SK-N-MC (cell line): ENCODE results near the gene METTL22.

Source experiments
- DNase-seq: peaks from one replicate; pipeline ENCODE4 v3.0.0-alpha.2; 2011; ENCODE audit warnings: low read depth, low spot score
- H3K27ac ChIP-seq: fragments of 200-600 bp; sonication (generic); 2 replicates; pipeline ENCODE4 v1.5.1; 2016; ENCODE audit warnings: mixed run types
- H3K36me3 ChIP-seq: fragments of 200-600 bp; sonication (generic); 2 replicates; pipeline ENCODE4 v1.6.1; 2017; ENCODE audit warnings: antibody characterized with exemption, low read length, mixed read lengths; ENCODE audit not compliant: insufficient read depth
- H3K4me3 ChIP-seq: fragments of 200-600 bp; sonication (generic); 2 replicates; pipeline ENCODE4 v1.5.1; 2016
- H3K9ac ChIP-seq: fragments of 200-600 bp; sonication (generic); 2 replicates; pipeline ENCODE4 v1.8.0; 2017; ENCODE audit warnings: mixed run types, mixed read lengths; ENCODE audit not compliant: insufficient read length
- H3K9me3 ChIP-seq: fragments of 200-600 bp; sonication (generic); 2 replicates; pipeline ENCODE4 v1.6.1; 2017; ENCODE audit warnings: low read depth, mild to moderate bottlenecking, antibody characterized with exemption, low read length, moderate library complexity, mixed read lengths
- EZH2 ChIP-seq: fragments of 200-600 bp; sonication (generic); IDR thresholded peaks from one replicate; pipeline ENCODE4 v1.6.1; 2017; ENCODE audit warnings: antibody characterized with exemption
- FOXP2 ChIP-seq: optimal IDR thresholded peaks from 2 replicates; pipeline ENCODE3; 2011; ENCODE audit warnings: mild to moderate bottlenecking, moderate library complexity; ENCODE audit not compliant: insufficient read depth; ENCODE audit errors: extremely low read length, control extremely low read depth
- POLR2AphosphoS5 ChIP-seq: IDR thresholded peaks from 2 replicates; pipeline ENCODE4 v1.6.1; 2012; ENCODE audit warnings: mild to moderate bottlenecking, low read depth, low read length, borderline replicate concordance

Gene METTL22

DNA sequence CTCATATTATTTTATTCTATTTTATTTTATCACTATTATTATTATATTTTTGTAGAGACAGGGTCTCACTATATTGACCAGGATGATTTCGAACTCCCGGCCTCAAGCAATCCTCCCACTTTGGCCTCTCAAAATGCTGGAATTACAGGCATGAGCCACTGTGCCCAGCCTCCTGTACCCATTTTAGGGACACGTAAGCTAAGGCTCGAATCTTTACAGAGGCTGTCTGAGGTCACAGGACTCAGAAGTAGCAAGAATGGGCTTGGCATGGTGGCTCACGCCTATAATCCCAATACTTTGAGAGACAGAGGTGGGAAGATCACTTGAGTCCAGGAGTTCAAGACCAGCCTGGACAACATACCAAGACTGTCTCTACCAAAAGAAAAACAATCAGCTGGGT is 40.2 kb downstream of the METTL22 start:
- Histone ChIP-seq H3K27ac (no peak overlapping the region), H3K9me3 (no peaks in the 10 kb centered on the region), H3K9ac (no peak overlapping the region), H3K4me3 (no peak overlapping the region), H3K36me3 (no peaks in the 10 kb centered on the region)
- TF ChIP-seq FOXP2 (no peak), POLR2AphosphoS5 (no peak)
- DNase-seq, result no peak

DNA sequence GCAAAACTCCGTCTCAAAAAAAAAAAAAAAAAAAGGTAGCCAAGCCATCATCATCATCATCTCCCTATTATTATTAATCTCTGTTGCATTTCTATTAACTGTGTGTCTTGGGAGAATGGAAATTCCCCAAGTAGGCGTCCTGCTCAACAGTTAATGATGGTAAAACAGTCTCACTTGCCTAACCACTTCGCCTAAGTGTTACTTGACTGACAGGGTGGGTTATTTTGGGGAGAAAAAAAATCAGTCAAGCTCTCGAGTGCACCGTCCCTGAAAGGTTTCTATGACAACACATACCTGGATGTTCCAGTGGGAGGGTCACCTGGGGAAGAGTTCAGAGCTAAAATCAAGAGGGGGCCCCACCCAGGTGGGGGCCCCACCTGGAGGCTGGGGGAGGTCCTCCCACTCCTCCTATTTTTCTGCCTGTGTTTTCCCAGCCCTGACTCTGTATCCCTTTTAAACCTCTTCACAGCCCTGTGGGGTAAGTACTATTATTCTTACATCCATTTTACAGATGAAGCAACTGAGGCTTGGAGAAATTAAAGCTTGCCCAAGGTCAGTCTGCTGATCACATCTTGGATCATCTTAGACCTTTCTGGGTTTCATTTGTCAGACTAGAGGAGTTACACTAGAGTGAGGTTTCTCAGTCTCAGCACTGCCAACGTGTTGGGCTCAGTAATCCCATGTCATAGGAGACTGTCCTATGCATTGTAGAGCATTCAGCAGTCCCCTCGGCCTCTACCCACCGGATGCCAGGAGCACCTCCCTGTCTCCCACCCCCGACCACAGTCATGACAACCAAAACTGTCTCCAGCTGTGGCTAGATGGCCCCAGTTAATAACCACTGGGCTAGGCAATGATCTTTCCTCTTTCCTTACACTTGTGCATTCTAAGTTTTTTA is 41.9 kb downstream of the METTL22 start:
- no peak for DNase-seq
- Histone ChIP-seq H3K27ac (no peak overlapping the region), H3K36me3 (no peaks in the 10 kb centered on the region), H3K4me3 (no peak overlapping the region), H3K9ac (no peak overlapping the region), H3K9me3 (no peaks in the 10 kb centered on the region)
- TF ChIP-seq POLR2AphosphoS5 (no peak), FOXP2 (no peak), EZH2 (no peak)

DNA sequence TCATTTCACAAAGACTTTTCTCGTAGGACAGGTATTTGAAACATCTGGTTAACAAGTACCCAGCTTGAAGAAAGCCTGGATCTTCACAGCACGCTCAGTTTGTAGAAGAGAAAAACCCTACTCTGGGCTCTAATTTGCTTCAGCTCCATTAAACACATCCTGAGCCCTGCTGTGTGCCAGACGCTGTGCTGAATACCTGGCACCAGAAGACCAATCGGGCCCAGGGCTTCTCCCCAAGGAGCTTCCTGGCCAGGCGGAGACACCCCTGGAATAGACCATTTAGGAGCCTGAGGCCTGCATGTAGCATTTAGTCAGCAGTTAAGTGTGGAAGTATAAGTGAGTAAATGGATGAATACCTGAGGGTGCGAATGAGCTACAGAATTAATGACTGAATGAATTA is 44.0 kb downstream of the METTL22 start:
- no peak overlapping the region for H3K4me3 ChIP-seq

DNA sequence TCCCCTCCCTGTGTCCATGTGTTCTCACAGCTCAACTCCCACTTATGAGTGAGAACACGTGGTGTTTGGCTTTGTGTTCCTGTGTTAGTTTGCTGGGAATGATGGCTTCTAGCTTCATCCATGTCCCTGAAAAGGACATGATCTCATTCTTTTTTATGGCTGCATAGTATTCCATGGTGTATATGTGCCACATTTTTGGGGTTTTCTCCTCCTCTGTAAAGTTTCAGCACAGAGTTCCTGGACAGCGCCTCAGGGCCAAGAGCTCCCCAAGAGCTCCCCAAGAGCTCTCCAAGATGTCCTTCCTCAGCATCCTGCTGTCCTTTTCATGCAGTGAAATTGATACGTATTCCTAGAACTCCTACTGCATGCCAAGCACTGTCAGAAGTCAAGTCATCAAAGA is 46.0 kb downstream of the METTL22 start:
- no peak for TF ChIP-seq EZH2
- TF ChIP-seq FOXP2, result no peak
- TF ChIP-seq POLR2AphosphoS5, result no peak
- no peaks in the 10 kb centered on the region for H3K36me3 ChIP-seq
- no peak for DNase-seq

More for the DNA sequence above, 44.0 kb downstream of the METTL22 start:
- no peaks in the 10 kb centered on the region for H3K9me3 ChIP-seq
- TF ChIP-seq POLR2AphosphoS5, result no peak
- no peak for TF ChIP-seq EZH2
- TF ChIP-seq FOXP2, result no peak
- no peak overlapping the region for H3K9ac ChIP-seq
- DNase-seq, result no peak
- H3K27ac ChIP-seq, result no peak overlapping the region
- H3K36me3 ChIP-seq, result no peaks in the 10 kb centered on the region

DNA sequence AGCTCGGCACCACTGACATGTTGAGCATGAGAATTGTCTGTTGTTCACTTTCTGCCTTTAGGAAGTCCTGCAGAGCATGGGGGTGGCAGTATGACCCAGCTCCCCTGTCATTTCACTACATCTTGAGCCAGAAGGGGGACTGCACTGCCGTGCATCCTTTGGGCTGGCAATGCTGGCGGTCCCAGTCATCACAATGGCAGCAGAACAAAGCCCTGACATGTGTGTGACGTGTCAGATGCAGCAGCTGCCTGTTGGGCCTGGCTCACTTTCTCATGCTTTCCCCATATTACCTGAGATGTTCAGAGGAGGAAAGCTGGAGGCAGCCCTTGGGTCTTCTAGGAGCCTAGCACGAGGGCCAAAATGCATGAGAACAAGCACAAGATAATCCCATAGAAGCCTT is 46.6 kb downstream of the METTL22 start:
- Histone ChIP-seq H3K27ac (no peak overlapping the region), H3K9me3 (no peaks in the 10 kb centered on the region), H3K36me3 (no peaks in the 10 kb centered on the region), H3K9ac (no peak overlapping the region), H3K4me3 (no peak overlapping the region)
- TF ChIP-seq FOXP2, result no peak
- TF ChIP-seq POLR2AphosphoS5, result no peak
- no peak for TF ChIP-seq EZH2
- DNase-seq, result no peak

More for the DNA sequence above, 46.0 kb downstream of the METTL22 start:
- H3K9ac ChIP-seq, result no peak overlapping the region
- no peaks in the 10 kb centered on the region for H3K9me3 ChIP-seq
- H3K27ac ChIP-seq, result no peak overlapping the region
- no peak overlapping the region for H3K4me3 ChIP-seq

DNA sequence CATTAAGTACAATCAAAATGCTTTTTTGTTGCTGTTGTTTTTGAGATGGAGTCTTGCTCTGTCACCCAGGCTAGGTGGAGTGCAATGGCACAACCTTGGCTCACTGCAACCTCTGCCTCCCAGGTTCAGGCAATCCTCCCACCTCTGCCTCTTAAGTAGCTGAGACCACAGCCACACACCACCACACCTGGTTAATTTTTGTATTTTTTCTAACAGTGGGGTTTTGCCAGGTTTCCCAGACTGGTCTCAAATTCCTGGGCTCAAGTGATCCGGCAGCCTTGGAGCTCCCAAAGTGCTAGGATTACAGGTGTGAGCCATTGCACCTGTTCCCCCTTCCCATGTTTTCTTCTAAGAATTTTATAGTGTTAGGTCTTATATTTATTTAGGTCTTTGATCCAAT is 48.0 kb downstream of the METTL22 start:
- Histone ChIP-seq H3K27ac (no peak overlapping the region), H3K9ac (no peak overlapping the region), H3K36me3 (no peaks in the 10 kb centered on the region), H3K9me3 (no peaks in the 10 kb centered on the region), H3K4me3 (no peak overlapping the region)
- TF ChIP-seq POLR2AphosphoS5 (no peak), EZH2 (no peak), FOXP2 (no peak)
- DNase-seq, result no peak

DNA sequence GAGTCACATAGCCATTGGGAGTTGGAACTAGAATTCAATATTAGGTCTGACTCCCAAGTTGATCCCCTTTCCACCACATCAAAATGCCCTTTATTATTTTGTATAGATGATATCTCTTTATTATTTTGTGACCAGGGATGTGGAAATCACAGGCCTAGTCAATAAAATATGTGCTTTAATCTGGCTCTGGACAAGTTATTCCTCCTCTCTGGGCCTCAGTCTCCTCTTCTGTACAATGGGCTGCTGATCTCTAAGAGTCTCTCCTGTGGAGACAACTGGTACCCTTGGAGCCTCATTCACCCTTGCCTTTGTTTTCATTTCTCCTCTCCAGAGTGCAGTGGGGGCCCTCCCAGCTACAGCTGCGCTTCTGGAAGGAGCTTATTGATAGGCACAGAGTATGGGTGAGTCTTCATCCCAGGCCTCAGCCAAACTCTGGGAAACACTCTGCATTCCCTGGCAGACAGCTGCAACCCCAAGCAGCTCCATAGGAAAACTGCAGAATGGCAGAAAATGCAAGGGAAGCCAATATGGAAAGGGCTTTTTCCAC is 48.6 kb downstream of the METTL22 start:
- TF ChIP-seq FOXP2 (no peak), EZH2 (no peak)
- Histone ChIP-seq H3K4me3 (no peak overlapping the region), H3K36me3 (no peaks in the 10 kb centered on the region), H3K9ac (no peak overlapping the region), H3K9me3 (no peaks in the 10 kb centered on the region), H3K27ac (no peak overlapping the region)
- DNase-seq, result no peak

DNA sequence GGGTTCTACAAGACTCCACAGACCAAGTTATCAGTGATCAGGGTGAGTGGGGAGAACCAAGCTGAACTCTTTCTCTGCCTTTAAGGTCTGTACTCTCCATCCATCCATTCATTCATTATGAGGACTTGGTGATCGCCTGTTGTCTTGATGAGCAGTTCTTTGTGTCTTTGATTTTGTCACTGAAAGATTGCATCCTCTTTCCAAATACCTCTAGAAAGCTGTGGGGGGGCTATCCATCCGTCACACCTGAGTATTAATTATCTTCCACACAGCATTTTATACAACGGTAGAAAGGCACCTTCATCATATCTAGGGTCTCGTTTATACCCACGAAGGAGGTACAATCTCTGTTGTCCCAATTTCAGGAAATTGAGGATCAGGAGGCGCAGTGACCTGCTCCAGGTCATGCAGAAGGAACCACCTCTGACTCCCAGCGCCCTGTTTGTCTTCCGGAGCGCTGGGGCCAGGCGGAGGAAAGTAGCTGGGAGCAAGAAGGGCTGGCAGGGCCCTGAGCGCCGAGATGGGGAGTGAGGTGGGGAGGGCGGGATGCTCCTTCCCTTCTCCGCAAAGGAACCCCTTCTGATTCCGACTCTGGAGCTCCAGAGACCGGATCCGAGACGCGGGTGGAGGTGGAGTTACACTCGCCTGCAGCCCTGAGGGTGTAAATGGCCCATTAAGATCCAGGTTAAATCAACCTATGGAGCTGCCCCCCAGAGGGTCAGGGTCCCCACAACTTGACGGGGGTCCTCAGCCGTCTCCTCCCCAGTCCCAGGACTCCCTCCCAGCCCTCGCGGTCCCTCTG is 52.3 kb downstream of the METTL22 start:
- no peak for DNase-seq
- TF ChIP-seq POLR2AphosphoS5 (no peak), EZH2 (no peak), FOXP2 (no peak)
- no peak overlapping the region for H3K27ac ChIP-seq
- peak overlapping the region; percentile 82 for H3K4me3 ChIP-seq
- no peak overlapping the region for H3K9ac ChIP-seq
- H3K9me3 ChIP-seq, result no peaks in the 10 kb centered on the region
- no peaks in the 10 kb centered on the region for H3K36me3 ChIP-seq
